HG02884 (cell line): ENCODE results near the gene MPO.

Experiments
- ATAC-seq: cut with Tn5 transposase; IDR thresholded peaks from one replicate; pipeline ENCODE4 v1.9.1; 2021; ENCODE audit warnings: mild to moderate bottlenecking, moderate library complexity; ENCODE audit not compliant: unreplicated experiment

The MPO gene

GRCh38 chr17:58267347-58268324 lies 13.1 kb downstream of the MPO start:
- ATAC-seq, result no peak

- ATAC-seq, result no peak
Observed at GRCh38 chr17:58265902-58266875, 14.5 kb downstream of the MPO start.

GRCh38 chr17:58265271-58265670 lies 15.5 kb downstream of the MPO start:
- no peak for ATAC-seq

GRCh38 chr17:58264407-58265103 lies 16.2 kb downstream of the MPO start:
- ATAC-seq, result no peak

- ATAC-seq, result no peak
Observed at GRCh38 chr17:58263773-58264172, 17.0 kb downstream of the MPO start.

GRCh38 chr17:58262149-58262548 lies 18.6 kb downstream of the MPO start:
- ATAC-seq, result no peak

DNA sequence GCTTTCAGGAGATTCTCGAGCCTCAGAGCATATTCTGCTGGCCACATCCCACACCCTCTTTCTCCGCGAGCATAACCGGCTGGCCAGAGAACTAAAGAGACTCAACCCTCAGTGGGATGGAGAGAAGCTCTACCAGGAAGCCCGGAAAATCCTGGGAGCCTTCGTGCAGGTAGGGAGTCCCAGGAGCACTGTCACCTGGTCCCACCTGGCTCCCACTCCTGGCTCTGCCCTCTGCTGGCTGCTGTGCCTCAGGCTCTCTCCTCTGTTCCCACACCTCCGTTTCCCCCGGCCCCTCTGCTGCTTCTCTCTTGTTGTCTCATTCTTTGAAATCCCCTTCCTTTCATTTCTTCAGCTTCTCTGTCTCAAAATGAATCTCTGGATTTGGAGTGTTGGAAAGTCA lies 25.9 kb downstream of the MPO start:
- no peak for ATAC-seq

DNA sequence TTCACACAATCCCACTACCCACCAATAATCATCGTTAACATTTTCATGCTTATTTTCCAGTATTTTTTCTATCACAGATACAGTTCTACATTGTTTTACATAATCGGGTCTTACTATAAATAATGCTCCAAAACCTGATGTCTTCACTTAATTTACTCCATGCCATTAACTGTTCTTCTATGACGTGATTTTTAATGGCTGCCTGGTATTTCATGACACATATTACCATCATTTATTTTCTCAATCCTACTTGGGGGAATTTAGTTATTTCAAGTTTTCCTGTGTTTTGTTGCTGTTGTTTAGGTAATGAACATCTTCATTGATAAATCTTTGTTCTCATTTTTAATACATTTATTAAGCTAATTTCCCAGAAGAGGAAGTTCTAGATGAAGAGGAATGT lies 27.7 kb downstream of the MPO start:
- no peak for ATAC-seq

DNA sequence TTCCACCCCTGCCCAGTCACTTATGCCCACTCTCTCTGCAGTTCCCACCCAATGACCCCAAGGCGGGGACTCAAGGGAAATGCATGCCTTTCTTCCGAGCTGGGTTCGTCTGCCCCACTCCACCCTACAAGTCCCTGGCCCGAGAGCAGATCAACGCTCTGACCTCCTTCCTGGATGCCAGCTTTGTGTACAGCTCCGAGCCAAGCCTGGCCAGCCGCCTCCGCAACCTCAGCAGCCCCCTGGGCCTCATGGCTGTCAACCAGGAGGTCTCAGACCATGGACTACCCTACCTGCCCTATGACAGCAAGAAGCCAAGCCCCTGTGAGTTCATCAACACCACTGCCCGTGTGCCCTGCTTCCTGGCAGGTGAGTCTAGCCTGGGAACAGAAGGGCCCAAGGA lies 28.6 kb downstream of the MPO start:
- no peak for ATAC-seq

DNA sequence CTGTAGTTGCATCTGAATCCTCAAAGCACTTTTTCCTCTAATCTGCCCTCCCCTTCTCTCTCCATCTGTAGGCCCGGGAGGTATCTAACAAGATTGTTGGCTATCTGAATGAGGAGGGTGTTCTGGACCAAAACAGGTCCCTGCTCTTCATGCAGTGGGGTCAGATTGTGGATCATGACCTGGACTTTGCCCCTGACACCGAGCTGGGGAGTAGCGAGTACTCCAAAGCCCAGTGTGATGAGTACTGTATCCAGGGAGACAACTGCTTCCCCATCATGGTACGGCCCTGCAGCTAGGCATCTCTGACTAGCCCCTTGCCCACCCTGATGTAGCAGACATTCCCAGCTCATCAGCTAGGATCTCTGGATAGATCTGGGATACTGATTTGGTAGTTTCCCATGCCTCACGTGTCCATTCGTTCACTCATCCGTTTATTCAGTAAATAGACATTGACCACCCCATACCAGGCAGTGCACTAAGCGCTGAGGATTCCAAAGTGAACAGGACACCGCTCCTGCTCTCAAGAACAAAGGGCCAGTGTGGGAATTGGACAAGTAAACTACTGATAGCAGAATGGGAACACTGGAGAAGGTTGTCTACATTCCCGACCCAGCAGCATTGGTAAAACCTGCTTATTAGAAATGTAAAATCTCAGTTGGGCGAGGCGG lies 30.3 kb downstream of the MPO start:
- ATAC-seq, result no peak

DNA sequence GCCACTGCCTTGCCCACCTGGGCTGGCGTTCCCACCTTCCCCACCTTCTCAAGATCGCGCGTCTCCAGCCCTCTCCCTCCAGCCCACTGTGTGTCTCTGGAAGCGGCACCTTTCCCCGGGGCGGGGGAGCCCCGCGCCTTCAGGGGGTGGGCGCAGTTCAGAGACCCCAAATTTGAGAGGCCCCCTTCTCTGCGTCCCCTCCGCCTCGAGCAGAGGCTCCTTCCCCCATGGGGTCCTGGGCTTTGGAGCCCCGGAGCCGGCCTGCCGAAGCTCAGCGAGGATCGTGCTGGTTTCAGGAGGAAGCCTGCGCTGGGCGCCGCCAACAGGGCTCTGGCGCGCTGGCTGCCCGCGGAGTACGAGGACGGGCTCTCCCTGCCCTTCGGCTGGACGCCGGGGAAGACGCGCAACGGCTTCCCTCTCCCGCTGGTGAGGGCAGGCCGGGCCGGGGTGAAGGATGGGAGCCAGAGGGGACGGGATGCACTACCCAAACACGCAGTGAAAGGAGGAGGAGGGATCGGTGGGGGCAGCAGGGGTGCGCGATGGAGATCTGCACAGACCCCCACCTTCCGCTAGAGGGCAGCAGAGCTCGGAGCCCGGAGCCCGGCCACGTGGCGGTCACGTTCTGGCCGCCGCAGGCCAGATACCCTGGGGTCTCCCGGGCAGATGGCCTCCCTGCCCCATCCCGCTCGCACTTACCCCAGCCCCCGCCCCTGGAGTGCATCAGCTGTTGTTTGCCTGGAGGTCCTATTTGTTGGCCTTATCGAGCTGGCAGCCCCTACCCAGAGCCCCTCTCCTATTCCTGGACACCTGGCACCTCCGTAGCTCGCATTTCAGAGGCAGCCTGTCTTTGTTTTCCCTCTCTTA lies 31.2 kb downstream of the MPO start:
- ATAC-seq, result no peak

DNA sequence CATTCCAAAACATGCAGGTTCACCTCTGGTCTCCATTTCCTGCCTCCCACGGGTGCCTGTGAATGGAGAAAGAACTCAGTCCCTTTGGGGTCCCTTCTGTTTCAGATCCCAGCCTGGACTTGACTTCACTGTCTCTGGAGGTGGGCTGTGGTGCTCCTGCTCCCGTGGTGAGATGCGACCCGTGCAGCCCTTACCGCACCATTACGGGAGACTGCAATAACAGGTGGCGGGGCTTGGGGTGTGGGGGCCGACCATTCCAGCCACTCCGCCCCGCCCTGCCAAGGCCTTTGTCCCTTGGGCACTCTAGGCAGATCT lies 31.8 kb downstream of the MPO start:
- ATAC-seq, result no peak

GRCh38 chr17:58247511-58248363 lies 33.0 kb downstream of the MPO start:
- ATAC-seq, result no peak

DNA sequence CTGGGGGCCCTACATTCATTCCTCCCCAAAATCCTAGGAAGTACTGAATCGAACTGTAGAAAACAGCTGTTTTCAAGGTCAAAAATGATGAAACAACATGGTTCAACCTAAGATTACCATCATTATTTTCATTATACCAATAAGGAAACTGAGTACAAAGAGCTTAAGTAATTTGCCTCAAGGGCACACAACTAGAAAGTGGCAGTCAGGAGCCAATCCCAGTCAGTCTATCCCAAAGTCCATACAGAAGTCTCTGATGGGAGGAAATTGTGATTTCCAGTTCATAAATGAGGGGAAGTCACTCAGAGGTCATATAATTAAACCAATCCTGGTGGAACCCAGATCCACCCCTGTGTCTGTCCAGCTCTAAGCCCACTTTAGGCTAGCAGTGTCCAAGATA lies 34.0 kb downstream of the MPO start:
- ATAC-seq, result no peak

DNA sequence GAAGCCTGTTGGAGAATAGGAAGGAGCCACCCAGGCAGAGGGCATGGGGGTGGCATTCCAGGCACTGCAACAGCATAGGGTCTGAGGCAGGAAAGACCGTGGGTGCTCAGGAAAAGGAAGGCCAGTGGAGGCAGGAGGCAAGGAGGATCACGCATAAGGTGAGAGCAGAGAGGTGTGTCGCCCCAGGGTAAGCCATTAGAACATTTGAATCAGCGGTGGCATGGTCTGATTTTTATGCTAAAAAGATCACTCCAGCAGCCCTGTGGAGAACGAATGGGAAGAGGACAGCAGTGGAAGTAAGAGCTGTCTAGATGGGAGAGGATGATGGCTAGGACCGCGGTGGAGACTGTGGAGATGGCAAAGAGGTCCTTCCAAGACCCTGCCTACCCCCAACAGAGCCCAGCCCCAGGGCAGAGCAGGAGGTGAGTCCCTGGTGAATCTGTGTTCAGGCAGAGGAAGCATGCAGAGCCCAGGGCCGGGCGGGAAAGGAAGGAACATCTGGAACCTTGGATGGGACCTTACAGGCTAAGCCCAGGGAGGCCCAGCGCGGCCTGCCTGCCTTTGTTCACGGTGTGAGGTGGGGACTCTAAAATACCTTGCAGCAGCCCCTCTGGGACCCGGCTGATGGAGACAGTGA lies 34.5 kb downstream of the MPO start:
- ATAC-seq, result no peak

- no peak for ATAC-seq
Observed at GRCh38 chr17:58245428-58246103, 35.2 kb downstream of the MPO start.

DNA sequence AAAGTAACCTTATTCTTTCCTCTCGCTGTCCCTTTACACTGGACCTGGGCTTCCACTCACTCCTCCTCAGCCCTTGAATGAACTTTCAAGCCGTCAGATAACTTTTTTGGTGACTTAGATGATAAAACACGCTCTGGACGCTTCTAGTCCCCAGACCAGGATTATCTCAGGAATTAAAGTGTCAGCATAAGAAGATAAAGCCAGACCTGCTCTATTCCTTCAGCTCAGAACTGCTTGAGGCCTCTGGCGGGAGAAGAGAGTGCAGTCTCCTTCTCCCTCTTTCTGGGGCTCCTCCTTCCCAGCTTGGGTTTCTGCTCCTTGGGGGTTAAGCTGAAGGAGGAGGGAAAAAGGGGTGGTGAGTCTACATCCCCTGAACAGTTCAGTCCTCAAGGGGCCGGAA lies 35.8 kb downstream of the MPO start:
- no peak for ATAC-seq
